ENCODE results near the gene DCTN3. TPM values are rescaled to one million over a fixed set of nuclear protein-coding genes. Genes with fewer than 3 reads are reported as not detected.
A peak's percentile ranks its signal among the peaks of the same experiment; 100 is the strongest.

DCTN3 gene
- total and polyA plus RNA-seq, 11 donors, result 73.8 to 155 (median 121) TPM

DNA sequence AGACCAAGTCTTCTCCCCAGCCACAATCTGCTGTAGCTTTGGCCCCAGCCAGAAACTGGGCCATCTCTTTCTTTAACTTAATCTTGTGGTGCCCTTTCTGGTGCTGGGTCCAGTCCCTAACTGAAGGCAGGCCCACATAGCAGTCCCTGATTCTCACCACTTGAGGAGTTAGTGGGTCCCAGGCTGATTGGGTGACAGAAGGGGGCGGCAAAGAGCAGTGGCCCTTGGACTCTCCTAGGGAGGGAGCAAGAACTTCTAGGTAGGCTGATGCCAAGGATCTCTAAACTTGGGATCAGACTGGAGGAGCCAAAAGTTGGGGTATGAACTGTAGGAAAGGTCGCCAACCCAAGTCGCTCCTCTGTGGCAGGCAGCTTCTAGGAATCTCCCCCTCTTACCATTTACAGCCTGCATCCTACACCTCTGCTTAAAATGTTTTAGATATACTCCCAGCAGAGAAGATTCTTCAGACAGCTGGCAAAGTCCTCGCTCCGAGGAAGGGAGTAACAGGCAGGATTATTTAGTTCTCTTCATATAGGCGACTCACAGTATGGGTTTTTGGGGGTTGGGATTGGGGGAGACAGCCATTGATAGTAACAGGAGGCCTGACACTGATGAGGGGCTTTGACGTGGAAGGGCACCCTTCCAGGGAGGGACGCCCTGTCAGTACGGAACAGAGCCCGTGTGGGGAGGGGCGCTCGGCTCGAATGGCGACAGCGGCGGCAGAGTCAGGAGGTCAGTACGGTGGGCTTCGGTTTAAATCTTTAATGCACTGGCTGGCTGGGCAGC, 44.2 kb upstream of the DCTN3 start:
- Histone ChIP-seq H3K27me3 (no peaks in the 10 kb centered on the region), H3K36me3 (peaks cover 0 to 38% (median 23%) of the 10 kb centered on the region in 9 donors), H3K4me3 (peak overlapping the region; percentile 54 to 91 (median 74)), H3K9me3 (peaks cover 0 to under 1% (median 0%) of the 10 kb centered on the region in 12 donors), H3K27ac (peak overlapping the region; percentile 88 to 99 (median 98)), H3K4me1 (peaks cover 0 to 24% (median 12%) of the 10 kb centered on the region in 12 donors)
- 11 to 20% (median 18%) methylated on average over 18 of the region's 18 CpGs for WGBS, 4 donors
- peak; percentile 80 to 83 (median 82) for DNase-seq
- TF ChIP-seq, protein P1, sequence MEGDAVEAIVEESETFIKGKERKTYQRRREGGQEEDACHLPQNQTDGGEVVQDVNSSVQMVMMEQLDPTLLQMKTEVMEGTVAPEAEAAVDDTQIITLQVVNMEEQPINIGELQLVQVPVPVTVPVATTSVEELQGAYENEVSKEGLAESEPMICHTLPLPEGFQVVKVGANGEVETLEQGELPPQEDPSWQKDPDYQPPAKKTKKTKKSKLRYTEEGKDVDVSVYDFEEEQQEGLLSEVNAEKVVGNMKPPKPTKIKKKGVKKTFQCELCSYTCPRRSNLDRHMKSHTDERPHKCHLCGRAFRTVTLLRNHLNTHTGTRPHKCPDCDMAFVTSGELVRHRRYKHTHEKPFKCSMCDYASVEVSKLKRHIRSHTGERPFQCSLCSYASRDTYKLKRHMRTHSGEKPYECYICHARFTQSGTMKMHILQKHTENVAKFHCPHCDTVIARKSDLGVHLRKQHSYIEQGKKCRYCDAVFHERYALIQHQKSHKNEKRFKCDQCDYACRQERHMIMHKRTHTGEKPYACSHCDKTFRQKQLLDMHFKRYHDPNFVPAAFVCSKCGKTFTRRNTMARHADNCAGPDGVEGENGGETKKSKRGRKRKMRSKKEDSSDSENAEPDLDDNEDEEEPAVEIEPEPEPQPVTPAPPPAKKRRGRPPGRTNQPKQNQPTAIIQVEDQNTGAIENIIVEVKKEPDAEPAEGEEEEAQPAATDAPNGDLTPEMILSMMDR (IDR thresholded peaks at IDR 0.05), result peak; percentile 62 to 91 (median 78)
- no peak for TF ChIP-seq POLR2A (IDR thresholded peaks at IDR 0.05)
- peak; percentile 38 to 47 (median 43) for ATAC-seq
- intact Hi-C loops (cut with DNase I), result loop anchor here in 3 of 10 donors (2.0 to 10.0 kb wide), 4 partner anchors 38 to 438 kb away; partner anchors contain the start of genes FANCG (in 1 of the 3), STOML2 (in 1 of the 3) and VCP (in 1 of the 3)

DNA sequence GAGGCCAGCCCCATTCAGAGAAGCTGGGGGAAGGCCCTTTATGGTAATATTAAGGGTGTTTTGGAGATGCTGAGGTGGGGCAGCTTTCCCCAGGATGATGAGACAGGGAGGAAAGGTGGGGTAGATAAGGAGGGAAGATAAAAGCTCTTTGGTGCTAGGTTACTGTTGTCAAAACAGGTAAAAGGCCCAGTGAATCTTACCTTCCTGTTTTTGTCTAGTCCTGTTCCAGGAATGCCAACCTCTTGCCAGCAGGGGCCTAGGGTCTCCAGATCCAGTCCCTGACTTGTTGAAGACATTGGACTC, 43.0 kb upstream of the DCTN3 start:
- Histone ChIP-seq H3K36me3 (peaks cover 0 to 39% (median 23%) of the 10 kb centered on the region in 9 donors), H3K4me1 (peaks cover 0 to 24% (median 12%) of the 10 kb centered on the region in 12 donors), H3K27me3 (no peaks in the 10 kb centered on the region), H3K9me3 (no peaks in the 10 kb centered on the region), H3K27ac (peak overlapping the region in 2 of 12 donors; percentile 45 to 99), H3K4me3 (no peak overlapping the region)
- intact Hi-C loops (cut with DNase I), result loop anchor here in 1 of 10 donors (10.0 kb wide), 1 partner anchor 412 kb away; the partner anchor contains the start of genes FANCG and VCP
- DNase-seq, result no peak
- TF ChIP-seq, protein P1 (IDR thresholded peaks at IDR 0.05), result no peak
- TF ChIP-seq POLR2A (IDR thresholded peaks at IDR 0.05), result no peak
- ATAC-seq, result no peak

DNA sequence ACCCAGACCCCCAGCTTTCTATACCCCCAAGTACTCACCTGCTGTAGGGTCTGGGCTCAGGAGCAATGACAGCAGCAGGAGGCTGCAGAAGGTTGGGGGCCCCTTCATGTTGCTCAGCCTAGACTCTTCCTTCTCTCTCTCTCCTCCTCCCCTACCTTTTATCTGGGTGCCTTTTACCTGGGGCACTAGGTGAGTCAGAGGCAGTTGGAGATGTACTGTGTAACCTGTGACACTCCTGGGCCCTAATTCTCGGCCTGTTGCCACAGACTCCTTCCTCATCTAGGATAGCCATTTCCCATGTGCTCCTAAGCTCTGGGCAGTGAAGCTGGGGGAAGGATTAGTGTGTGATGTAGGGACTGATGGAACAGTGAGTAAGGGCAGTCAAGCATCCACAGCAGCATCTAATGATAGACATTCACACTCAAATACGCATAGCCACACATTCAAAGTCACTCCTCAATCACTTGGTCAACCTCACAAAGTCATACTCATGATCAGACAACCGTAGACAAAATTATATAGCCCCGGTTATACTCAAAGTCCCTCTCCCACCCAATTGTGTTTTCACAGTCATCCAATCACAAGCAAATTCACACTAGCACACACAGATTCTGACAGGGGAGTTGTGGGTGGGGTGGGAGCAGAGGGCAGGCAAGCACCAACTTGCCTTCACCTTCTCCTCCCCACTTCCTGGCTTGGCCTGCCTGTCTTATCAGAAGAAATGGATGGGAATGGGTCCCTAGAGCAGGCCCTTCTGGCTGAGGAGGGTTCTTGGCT, 42.4 kb upstream of the DCTN3 start, which contains the start of gene CCL27:
Gene CCL27 (minus strand): TSS at position 132 of the 777 bp plus-strand sequence. CDS start 24 bp downstream, at position 108.
- Histone ChIP-seq H3K4me1 (peaks cover 0 to 24% (median 12%) of the 10 kb centered on the region in 12 donors), H3K36me3 (peaks cover 0 to 40% (median 24%) of the 10 kb centered on the region in 9 donors), H3K27ac (peak within 1 kb of the TSS in 2 of 12 donors; percentile 45 to 99), H3K9me3 (no peaks in the 10 kb centered on the region), H3K27me3 (no peaks in the 10 kb centered on the region), H3K4me3 (no peak within 1 kb of the TSS)
- DNase-seq (no peak), ATAC-seq (no peak)
- intact Hi-C loops (cut with DNase I), result loop anchor here in 1 of 10 donors (10.0 kb wide), 1 partner anchor 412 kb away; the partner anchor contains the start of genes FANCG and VCP
- TF ChIP-seq, protein P1 (IDR thresholded peaks at IDR 0.05), result no peak
- no peak for TF ChIP-seq POLR2A (IDR thresholded peaks at IDR 0.05)
- 88 to 97% (median 91%) methylated on average over 4 of the region's 4 CpGs for WGBS, 4 donors
